DOHH2 (cell line): Measurements from ENCODE around the gene RAPGEF1.

Source experiments
- H3F3A ChIP-seq: fragments of 200-600 bp; sonication (generic), shearing (Covaris generic); 2 replicates; pipeline ENCODE4 v1.6.0; 2016; ENCODE audit warnings: antibody characterized with exemption, mild to moderate bottlenecking; ENCODE audit not compliant: control insufficient read depth, insufficient read depth
- H3K27ac ChIP-seq: fragments of 200-600 bp; sonication (generic); 2 replicates; pipeline ENCODE4 v1.5.1; 2014; ENCODE audit warnings: low read depth, mild to moderate bottlenecking, low read length, moderate library complexity
- H3K27me3 ChIP-seq: fragments of 200-600 bp; sonication (generic); 2 replicates; pipeline ENCODE4 v1.6.1; 2014; ENCODE audit warnings: mild to moderate bottlenecking, low read length, mixed read lengths; ENCODE audit not compliant: control insufficient read depth
- H3K36me3 ChIP-seq: fragments of 200-600 bp; sonication (generic); 2 replicates; pipeline ENCODE4 v1.6.1; 2014; ENCODE audit warnings: mild to moderate bottlenecking, low read length, moderate library complexity, mixed read lengths; ENCODE audit not compliant: control insufficient read depth
- H3K4me1 ChIP-seq: fragments of 200-600 bp; sonication (generic); 2 replicates; pipeline ENCODE4 v1.6.1; 2014; ENCODE audit warnings: mild to moderate bottlenecking, low read length, mixed read lengths; ENCODE audit not compliant: control insufficient read depth
- H3K4me2 ChIP-seq: fragments of 200-600 bp; sonication (generic); 2 replicates; pipeline ENCODE4 v1.6.0; 2014; ENCODE audit warnings: mild to moderate bottlenecking, low read length, moderate library complexity
- H3K4me3 ChIP-seq: fragments of 200-600 bp; sonication (generic); 2 replicates; pipeline ENCODE4 v1.5.1; 2014; ENCODE audit warnings: mild to moderate bottlenecking, low read length, mixed read lengths
- H3K79me2 ChIP-seq: fragments of 200-600 bp; sonication (generic); 2 replicates; pipeline ENCODE4 v1.6.1; 2014; ENCODE audit warnings: mild to moderate bottlenecking, low read length, mixed read lengths; ENCODE audit not compliant: control insufficient read depth
- H3K9me2 ChIP-seq: fragments of 200-600 bp; sonication (generic); replicated peaks from 2 replicates; pipeline ENCODE4 v1.6.1; 2014; ENCODE audit warnings: mild to moderate bottlenecking, low read length, mixed read lengths; ENCODE audit not compliant: control insufficient read depth
- H3K9me3 ChIP-seq: fragments of 200-600 bp; sonication (generic); 2 replicates; pipeline ENCODE4 v1.6.1; 2014; ENCODE audit warnings: antibody characterized with exemption, low read length, mixed read lengths; ENCODE audit not compliant: control insufficient read depth, insufficient read depth
- H4K20me1 ChIP-seq: fragments of 200-600 bp; sonication (generic); 2 replicates; pipeline ENCODE4 v1.6.0; 2014; ENCODE audit warnings: low read depth, mild to moderate bottlenecking, antibody characterized with exemption, low read length, moderate library complexity; ENCODE audit not compliant: control insufficient read depth, insufficient read depth
- EZH2phosphoT487 ChIP-seq: fragments of 200-600 bp; sonication (generic); IDR thresholded peaks from 2 replicates; pipeline ENCODE4 v1.6.1; 2017; ENCODE audit warnings: borderline replicate concordance, mild to moderate bottlenecking, antibody characterized with exemption, low read length, moderate library complexity, mixed read lengths
- TF ChIP-seq, protein P1 (sequence below): fragments of 200-600 bp; sonication (generic); IDR thresholded peaks from one replicate; pipeline ENCODE4 v1.5.1; 2014; ENCODE audit warnings: antibody characterized with exemption, mild to moderate bottlenecking, low read depth, low read length; ENCODE audit not compliant: poor library complexity, severe bottlenecking

Gene RAPGEF1

GRCh38 chr9:131559421-131560000, 180.4 kb downstream of the RAPGEF1 start:
- H3F3A ChIP-seq, result no peaks in the 10 kb centered on the region
- no peaks in the 10 kb centered on the region for H3K27me3 ChIP-seq
- H3K4me1 ChIP-seq, result no peaks in the 10 kb centered on the region
- no peaks in the 10 kb centered on the region for H3K36me3 ChIP-seq
- no peaks in the 10 kb centered on the region for H3K9me2 ChIP-seq
- H4K20me1 ChIP-seq, result no peaks in the 10 kb centered on the region
- no peak for TF ChIP-seq EZH2phosphoT487
- TF ChIP-seq, protein P1, sequence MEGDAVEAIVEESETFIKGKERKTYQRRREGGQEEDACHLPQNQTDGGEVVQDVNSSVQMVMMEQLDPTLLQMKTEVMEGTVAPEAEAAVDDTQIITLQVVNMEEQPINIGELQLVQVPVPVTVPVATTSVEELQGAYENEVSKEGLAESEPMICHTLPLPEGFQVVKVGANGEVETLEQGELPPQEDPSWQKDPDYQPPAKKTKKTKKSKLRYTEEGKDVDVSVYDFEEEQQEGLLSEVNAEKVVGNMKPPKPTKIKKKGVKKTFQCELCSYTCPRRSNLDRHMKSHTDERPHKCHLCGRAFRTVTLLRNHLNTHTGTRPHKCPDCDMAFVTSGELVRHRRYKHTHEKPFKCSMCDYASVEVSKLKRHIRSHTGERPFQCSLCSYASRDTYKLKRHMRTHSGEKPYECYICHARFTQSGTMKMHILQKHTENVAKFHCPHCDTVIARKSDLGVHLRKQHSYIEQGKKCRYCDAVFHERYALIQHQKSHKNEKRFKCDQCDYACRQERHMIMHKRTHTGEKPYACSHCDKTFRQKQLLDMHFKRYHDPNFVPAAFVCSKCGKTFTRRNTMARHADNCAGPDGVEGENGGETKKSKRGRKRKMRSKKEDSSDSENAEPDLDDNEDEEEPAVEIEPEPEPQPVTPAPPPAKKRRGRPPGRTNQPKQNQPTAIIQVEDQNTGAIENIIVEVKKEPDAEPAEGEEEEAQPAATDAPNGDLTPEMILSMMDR, result no peak
- H3K27ac ChIP-seq, result no peak overlapping the region
- no peaks in the 10 kb centered on the region for H3K79me2 ChIP-seq
- H3K9me3 ChIP-seq, result peaks cover 10% of the 10 kb centered on the region; the same call in 1 of the 2 replicates
- no peak overlapping the region for H3K4me3 ChIP-seq
- no peak overlapping the region for H3K4me2 ChIP-seq

DNA sequence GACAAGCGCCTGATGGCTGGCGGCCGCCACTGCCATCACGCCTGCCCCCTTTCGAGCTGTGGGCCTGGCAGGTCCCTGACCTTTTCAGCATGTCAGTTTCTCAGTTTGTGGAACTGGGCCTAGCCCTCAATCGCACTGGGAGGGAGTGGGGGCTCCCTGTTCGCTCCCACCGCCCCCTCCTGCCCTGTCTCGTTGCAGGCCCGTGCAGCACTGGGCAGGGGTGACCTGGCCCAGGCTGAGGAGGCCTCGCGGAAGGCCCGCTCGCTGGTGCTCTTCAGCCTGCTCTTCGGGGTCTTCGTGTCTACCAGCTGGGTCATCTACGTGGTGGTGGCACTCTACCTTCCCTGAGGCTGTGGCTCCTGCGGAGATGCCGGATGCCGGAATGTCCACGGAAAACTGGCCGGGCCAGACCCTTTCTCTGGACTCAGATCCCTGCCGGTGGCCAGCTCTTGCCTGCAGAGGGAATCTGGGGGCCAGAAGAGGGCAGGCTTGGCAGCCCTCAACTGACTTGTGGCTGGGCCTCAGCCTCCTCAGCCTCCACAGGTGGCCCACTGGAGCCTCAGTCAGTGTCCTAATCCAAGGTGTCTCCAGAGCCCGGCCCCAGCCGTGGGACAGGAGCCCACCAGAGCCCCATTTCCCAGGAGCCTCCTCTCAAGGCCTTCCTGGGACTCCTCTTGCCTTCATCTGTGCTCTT, 181.9 kb downstream of the RAPGEF1 start:
- Histone ChIP-seq H3K9me2 (no peaks in the 10 kb centered on the region), H3K79me2 (no peaks in the 10 kb centered on the region), H3K36me3 (no peaks in the 10 kb centered on the region), H4K20me1 (no peaks in the 10 kb centered on the region), H3K4me3 (no peak overlapping the region), H3K9me3 (peaks cover 10% of the 10 kb centered on the region; the same call in 1 of the 2 replicates), H3K27ac (no peak overlapping the region), H3K27me3 (no peaks in the 10 kb centered on the region), H3F3A (no peaks in the 10 kb centered on the region), H3K4me1 (no peaks in the 10 kb centered on the region), H3K4me2 (no peak overlapping the region)
- TF ChIP-seq, protein P1, result no peak

GRCh38 chr9:131555841-131556673, 183.8 kb downstream of the RAPGEF1 start:
- H3K9me2 ChIP-seq, result no peaks in the 10 kb centered on the region
- H3K27me3 ChIP-seq, result no peaks in the 10 kb centered on the region
- H3K4me1 ChIP-seq, result no peaks in the 10 kb centered on the region
- H3K27ac ChIP-seq, result no peak overlapping the region
- no peak overlapping the region for H3K4me2 ChIP-seq
- H4K20me1 ChIP-seq, result no peaks in the 10 kb centered on the region
- no peaks in the 10 kb centered on the region for H3K79me2 ChIP-seq
- no peaks in the 10 kb centered on the region for H3F3A ChIP-seq
- no peak overlapping the region for H3K4me3 ChIP-seq
- peaks cover 5% of the 10 kb centered on the region; the same call in 1 of the 2 replicates for H3K9me3 ChIP-seq
- H3K36me3 ChIP-seq, result no peaks in the 10 kb centered on the region
- TF ChIP-seq, protein P1, result no peak
- no peak for TF ChIP-seq EZH2phosphoT487
